ENCODE results near the gene MIF4GD. TPM values are rescaled to one million over a fixed set of nuclear protein-coding genes. Genes with fewer than 3 reads are reported as not detected.

The MIF4GD gene
- total RNA-seq, 2 donors from 2014 or later: 18.4 to 24.7 TPM

Other genes starting within 250 kb of the MIF4GD start
- 100 to 1,000 TPM; 310 to 381 TPM for gene ATP5PD, start 224.3 kb downstream of the MIF4GD start, total RNA-seq
- 10 to 100 TPM; 16.7 to 19.7 TPM for gene KCTD2, start 224.0 kb downstream of the MIF4GD start, total RNA-seq
- 10 to 100 TPM; 26.6 to 39.6 TPM for gene SLC16A5, start 183.3 kb downstream of the MIF4GD start, total RNA-seq
- gene ARMC7, start 161.3 kb downstream of the MIF4GD start, total RNA-seq: 10 to 100 TPM; 20.3 to 29.9 TPM
- 10 to 100 TPM; 77.6 to 86.6 TPM for gene NT5C, start 139.5 kb downstream of the MIF4GD start, total RNA-seq
- 100 to 1,000 TPM; 212 to 220 TPM for gene JPT1, start 116.7 kb downstream of the MIF4GD start, total RNA-seq
- 100 to 1,000 TPM; 235 to 254 TPM for gene SUMO2, start 88.3 kb downstream of the MIF4GD start, total RNA-seq
- gene NUP85, start 65.6 kb downstream of the MIF4GD start, total RNA-seq: 10 to 100 TPM; 43.9 to 56.3 TPM
- 10 to 100 TPM; 39.9 to 46.5 TPM for gene GGA3, start 9.6 kb downstream of the MIF4GD start, total RNA-seq
- gene MRPS7, start 9.4 kb downstream of the MIF4GD start, total RNA-seq: 10 to 100 TPM; 48.1 to 66.9 TPM
- gene SLC25A19, start 18.2 kb upstream of the MIF4GD start, total RNA-seq: 10 to 100 TPM; 10.7 to 14.0 TPM
- 100 to 1,000 TPM; 112 to 117 TPM for gene GRB2, start 134.4 kb upstream of the MIF4GD start, total RNA-seq
- 100 to 1,000 TPM in 1 of 2 donors, 10 to 100 TPM in 1; 99.9 to 123 TPM for gene TMEM94, start 185.4 kb upstream of the MIF4GD start, total RNA-seq
- 10 to 100 TPM; 28.4 to 30.6 TPM for gene CASKIN2, start 244.3 kb upstream of the MIF4GD start, total RNA-seq
- gene TSEN54, start 245.3 kb upstream of the MIF4GD start, total RNA-seq: 10 to 100 TPM; 30.1 to 38.9 TPM